Activated CD4-positive, alpha-beta T cell treated with anti-CD3 and anti-CD28 coated beads, Interleukin-2, amount 50 U/mL, for 1 hour (primary cell): ENCODE results near the gene PGAP2.
"Not testable (repeated sequence)": the region's sequence is repeated elsewhere in the genome, so short reads cannot be mapped to it uniquely, and the experiment has no call there.

Experiments used
- DNase-seq: peaks from one replicate; pipeline ENCODE4 v3.0.0-alpha.2; 2020

PGAP2 gene

DNA sequence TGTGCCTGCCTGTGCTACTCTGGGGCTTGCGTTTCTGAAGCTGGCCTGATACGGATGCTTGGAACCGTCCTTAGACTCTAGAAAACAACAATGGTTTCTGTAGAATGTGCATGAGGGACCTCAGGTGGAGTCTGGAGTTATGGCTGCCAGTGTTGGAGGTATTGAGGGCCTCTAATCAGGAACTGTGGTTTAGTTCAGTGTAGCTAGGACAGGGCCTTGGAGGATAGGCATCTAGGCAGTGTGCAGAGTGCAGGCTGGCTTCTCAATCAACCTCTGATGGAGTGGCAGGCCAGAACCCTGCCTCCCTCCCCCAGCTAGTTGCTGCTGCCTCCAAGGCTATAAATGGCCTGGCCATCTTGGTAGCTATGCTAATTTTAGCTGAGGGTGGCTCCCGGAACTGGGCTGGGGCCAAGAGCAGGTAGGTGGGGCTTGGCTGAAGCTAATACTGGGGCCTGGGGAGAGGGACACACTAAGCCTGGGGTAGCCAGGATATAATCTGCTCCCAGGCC, 51.1 kb downstream of the PGAP2 start:
- no peak for DNase-seq

DNA sequence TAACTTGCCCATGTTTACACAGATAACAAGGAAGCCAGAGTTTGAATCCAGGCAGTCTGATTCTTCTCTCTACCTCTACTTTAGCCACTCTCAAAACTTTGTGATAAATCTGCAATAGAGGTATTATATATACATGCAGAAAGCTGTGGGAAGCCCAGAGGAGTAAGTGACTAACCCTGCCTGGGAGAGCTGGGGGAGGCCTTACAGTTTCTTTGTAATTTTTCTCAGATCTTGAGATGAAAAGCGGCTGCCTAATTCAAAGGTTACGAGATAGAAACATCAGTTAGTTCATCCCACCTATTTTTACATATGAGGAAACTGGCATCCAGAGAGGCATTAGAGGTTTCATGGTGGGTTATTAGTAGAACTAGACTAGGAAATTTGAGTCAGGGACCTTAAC, 52.0 kb downstream of the PGAP2 start:
- DNase-seq: no peak

DNA sequence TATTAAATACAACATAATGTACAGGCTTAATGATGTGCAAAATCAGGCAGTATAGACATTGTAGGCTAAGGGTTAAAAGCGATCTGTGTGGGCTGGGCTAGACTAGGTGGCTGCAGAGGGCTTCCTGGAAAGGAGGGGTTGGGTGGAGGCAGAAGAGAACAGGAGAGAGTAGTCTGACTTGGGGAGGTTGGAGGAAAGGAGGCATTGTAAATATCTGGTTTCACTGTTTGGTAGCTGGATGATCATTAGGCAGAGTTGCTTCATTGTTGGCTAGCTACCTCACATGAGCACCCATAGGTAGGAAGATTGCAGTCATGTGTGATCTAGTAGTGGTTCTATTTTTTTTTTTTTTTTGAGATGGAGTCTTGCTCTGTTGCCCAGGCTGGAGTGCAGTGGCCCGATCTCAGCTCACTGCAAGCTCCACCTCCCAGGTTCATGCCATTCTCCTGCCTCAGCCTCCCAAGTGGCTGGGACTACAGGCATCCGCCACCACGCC, 52.6 kb downstream of the PGAP2 start:
- not testable (repeated sequence) for DNase-seq

DNA sequence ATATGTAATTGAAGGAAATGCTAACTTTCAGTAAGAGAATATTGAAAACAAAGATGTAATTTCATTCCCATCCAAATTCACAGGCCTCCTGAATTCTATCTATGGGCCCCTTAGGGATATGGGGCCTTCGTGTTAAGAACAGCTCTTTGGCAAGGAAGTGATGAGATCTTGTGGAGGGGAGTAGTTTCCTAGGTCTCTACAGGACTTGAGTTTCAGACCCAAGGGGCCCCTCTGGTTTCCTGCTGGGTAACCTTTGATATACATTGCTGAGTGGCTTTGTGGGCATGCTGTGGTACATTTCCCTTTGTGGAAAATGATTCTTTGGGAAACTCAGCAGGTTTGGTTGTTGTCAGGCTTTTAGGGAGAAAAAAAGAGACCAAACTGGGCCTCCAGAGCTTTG, 53.3 kb downstream of the PGAP2 start:
- no peak for DNase-seq

DNA sequence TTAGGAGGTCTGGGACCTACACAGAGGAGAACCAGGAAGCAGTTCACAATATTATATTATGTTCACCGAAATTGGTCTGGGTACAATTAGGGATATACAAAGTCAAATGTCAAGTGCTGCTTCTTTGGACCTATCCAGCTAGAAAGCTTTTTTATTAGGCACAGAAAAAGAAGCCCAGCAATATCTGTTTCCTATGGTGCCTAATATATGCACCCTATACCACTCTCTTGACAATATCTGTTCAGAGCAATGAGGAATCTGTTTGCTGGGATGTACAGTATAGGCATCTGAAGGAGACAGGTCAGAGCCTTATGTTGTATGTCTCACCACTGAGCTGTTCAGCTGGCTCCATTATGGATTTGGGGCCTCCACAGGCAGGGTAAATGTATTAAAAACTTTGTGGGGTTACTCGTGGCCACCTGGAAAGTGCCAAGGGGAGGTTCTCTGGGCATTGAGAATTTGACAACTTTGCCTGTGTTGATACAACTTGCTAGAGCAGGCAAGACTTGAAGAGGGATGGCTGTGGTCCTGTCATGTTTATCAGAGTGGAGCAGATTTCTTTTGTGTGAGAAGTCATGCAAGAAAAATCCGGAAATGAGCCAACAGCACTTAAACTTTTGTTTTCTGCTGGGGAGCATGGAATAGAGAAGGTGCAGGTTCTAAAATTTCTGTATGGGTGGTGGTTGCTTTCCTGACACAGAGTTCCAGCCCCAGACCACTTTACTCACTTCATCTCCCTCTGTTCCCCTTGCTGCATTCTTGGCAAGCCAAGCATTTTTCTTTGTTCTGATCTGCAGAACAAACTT, 57.2 kb downstream of the PGAP2 start:
- DNase-seq: no peak

DNA sequence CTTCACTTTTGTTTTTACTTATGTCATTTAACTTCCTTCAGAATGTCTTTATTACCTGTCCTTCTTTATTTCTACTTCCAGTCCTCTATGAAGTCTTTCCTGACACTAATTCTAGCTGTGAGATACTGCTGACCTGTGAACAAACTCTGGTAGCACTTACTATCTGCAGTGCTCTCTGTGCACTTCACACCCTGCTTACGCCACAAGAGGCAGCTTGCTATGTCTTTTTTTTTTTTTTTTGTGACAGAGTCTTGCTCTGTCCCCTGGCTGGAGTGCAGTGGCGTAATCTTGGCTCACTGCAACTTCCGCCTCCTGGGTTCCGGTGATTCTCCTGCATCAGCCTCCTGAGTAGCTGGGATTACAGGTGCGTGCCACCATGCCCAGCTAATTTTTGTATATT, 57.8 kb downstream of the PGAP2 start:
- DNase-seq: no peak

DNA sequence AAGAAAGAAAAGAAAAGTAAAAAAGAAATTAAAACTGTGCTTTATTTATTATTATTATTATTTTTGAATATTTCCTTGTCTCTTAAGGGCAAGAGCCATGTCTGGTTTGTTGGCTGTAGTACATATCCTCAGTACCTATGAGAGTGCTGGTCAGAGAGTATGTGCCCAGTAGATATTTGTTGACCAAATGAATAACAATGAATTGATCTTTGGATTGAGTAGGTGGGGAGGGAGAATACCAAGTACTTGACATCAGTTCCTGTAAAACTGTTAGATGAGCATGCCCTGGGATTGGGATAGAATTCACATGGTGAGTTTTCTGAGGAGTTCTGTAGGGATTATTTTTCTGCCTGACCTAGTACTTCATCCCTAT, 58.5 kb downstream of the PGAP2 start:
- DNase-seq: no peak

DNA sequence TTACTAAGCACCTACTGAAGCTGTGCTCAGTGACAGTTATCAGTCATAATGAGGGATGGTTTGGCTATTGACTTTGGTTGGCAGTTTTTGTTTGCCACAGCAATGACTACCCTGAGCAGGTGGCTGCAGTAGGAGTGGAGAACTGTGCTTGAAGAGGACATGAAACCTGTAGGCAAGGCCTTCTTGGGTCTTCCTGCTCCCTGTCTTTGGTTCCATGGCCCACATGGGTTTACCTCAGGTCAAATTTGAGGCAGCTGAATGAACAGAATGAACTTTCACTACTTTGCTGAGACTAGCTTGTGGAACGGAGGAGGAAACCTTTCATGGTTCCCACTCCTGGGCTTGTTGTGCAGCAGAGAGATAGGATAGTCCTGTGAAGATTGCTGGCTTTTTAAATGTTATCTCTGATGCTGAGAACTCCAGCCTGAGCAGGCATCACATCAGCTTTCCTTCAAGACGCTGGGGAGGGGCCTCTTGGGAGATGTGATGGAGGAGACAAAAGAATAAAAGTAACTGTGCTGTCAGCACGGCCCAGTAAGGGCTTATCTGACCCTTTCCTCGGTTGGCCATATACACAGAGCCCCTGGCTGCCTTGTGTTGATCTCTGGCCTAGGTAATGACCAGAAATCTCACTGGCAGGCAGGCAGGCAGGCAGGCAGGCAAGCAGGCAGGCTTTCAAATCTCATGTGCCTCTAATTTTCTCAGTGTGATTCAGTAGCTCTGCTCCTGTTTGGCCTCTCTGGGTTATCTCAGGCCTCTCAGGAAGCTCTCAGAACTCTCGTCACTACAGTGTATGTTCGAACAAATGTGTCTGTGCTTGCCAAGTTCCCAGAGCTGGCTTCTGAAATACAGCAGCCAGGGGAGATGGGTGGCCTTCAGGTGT, 59.1 kb downstream of the PGAP2 start:
- DNase-seq: no peak

DNA sequence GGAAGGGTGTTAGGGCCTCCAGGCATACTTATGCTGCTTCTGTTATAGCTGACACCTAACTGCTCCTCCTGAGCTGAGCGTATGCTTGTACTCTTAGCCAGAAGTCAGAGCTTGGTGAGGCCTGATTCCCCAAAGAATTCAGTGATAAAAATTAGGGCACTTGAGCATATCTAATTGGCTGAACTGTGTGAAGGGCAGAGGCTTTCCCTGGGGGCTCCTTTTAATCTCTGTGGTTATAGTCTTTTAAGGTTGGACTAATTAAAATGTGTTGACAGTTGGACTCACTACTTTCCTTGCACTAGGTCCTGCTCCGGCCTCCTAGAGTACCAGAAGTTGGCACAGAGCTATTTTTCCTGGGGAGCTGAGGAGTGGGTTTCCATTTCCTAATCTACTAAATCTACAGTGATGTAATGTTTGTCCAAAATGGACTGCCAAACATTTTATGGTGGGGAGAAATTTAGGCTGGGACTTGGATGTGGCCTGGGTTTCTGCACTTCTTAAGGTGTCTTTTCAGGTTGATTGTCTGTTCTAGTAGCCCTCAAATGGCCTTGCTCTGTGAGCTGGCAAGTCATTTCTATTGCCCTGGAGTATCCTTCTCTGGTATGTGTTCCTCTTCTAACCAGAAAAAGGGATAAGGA, 65.5 kb downstream of the PGAP2 start:
- no peak for DNase-seq
